Measurements from ENCODE around the gene ZNF571.
A peak's percentile ranks its signal among the peaks of the same experiment; 100 is the strongest.

ZNF571 gene

DNA sequence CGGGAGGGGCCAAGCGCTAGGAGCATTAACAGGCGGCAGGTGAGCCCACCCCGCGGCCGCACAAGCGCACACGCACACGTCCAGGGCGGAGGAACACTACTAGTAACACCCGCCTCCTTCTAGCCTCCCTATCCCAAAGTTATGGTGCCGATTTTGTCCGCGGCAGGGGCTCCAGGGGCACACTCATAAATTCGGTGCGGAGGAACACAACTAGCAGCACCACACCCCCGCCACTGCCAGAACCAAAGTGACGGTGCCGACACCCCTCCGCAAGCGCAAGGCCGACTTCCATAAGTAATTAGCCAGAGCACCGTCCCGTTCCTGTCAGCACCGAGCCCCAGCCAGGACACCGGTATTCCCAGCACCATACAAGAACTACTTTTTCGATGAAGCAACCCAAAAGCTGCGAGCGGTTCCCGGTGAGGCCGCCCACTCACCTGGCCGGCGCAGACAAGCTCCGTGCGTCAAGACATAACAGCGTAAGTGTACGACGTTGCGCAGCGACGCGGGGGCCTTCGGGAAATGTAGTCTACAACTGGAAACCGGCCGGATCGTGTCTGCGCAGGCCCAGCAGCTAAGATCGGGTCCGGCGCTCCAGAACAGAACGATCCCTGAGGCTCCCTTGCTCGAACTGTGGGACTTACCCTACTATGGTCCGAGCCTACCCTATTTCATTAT lies at the start of gene ZNF571, which contains the start of gene ZNF540:
Gene ZNF571 (minus strand): TSS at position 489 of the 678 bp plus-strand sequence. CDS start 8,116 bp downstream, outside the sequence.
Gene ZNF540 (plus strand): TSS at position 573 of the 678 bp plus-strand sequence. CDS start 3,572 bp downstream, outside the sequence.
- DNase-seq = peak; percentile 89 to 91

DNA sequence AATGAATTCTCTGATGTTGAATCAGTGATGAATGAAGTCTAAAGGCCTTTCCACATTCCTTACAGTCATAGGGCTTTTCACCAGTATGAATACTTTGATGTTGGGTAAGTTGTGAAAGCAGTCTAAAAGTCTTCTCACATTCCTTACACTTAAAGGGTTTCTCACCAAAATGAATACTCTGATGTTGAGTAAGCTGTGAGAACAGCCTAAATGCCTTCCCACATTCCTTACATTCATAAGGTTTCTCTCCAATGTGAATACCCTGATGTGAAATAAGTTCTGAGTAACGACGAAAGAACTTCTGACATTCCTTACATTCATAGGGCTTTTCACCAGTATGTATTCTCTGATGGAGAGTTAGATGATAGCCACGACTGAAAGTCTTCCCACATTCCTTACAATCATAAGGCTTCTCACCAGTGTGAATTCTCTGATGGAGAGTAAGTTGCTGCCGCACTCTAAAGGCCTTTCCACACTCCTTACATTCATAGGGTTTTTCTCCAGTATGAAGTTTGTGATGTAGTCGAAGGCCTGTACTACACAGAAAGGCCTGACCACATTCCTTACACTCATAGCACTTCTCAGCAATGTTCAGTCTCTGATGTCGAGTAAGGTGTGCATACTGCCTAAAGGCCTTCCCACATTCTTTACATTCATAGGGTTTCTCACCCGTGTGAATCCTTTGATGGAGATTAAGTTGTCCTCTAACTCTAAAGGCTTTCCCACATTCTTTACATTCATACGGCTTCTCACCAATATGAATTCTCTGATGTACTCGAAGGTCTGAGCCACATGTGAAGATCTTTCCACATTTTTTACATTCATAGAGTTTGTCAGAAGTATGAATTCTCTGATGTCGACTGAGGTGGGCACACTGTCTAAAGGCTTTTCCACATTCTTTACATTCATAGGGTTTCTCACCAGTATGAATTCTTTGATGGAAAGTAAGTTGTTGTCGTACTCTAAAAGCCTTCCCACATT lies 40.8 kb upstream of the ZNF571 start:
- no peak for DNase-seq

DNA sequence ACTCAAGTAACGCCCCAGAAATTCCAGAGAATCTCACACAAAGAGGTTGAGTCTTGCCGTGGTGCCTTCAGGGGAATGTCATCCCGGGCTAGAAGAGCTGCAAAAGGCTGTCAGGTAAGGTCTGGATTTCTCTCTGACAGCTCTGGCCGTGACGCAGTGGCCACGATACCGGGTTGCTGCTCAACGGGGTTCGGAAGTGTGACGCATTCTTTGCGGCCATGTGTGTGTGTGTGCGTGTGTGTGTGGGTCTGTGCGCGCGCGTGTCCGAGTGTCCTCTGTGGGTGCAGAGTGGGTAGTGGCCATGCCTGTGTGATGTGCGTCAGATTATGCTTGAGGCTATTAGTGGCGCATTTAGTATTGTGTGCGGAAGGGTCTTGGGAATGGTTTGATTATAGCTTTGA lies 390 bp upstream of the ZNF571 start:
- peak in 1 of 2 donors; percentile 51 for DNase-seq

DNA sequence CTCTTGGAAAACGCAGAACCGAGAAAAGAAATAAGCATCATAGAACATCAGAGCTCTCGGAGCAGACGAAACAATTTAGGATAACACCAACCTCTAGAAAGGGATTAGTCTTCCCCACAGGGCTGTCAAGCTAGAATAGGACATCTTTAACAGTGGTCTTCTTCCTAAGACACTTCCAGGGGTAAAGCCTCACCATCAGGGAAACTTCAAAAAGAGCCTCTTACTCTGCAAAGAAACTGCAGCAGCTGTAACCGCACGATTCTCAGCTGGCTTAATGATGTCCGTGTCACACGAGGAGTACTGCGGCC lies 642 bp downstream of the ZNF571 start:
- DNase-seq = peak in 1 of 2 donors; percentile 0

DNA sequence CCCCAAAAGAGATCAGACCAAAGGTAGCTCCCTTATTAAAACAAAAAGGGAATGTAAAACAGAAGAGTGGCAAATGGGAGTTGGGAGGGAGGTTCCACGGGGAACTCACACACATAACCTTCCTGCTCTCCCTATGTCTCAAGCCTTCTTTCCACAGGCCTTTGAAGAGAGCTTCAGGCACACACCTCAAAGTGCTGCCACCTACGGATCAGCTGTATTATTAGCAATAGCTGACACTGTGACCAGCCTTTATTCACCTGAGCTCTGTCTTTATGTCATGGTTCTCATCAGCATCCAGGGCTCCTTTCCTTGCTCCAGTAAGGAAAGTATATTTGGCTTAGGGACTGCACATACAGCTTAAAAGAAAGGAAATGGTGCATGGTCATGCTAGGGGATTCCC lies 11.3 kb downstream of the ZNF571 start:
- no peak for DNase-seq

DNA sequence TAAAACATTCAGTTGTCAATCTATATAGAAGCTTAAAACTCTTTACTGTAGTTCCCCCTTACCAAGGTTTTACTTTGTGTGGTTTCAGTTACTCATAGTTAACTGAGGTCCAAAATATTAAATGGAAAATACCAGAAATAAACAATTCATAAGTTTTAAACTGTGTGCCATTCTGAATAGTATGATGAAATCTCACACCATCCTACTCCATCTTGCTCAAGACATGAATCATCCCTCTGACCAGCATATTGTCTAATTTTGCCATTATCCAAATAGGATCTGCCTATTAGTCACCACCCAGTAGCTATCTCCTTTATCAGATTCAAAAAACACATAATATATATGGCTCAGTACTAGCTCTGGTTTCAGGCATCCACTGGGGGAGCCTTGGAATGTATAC lies 22.4 kb downstream of the ZNF571 start:
- DNase-seq = peak; percentile 5 to 38

DNA sequence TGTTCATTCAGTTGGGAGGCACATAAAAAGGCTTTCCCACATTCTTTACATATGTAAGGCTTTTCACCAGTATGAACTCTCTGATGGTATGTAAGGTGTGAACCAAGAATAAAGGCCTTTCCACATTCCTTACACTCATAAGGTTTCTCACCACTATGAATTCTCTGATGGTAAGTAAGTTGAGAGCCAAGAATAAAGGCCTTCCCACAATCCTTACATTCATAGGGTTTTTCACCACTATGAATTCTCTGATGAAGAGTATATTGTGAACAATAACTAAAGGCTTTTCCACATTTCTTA lies 29.3 kb downstream of the ZNF571 start:
- no peak for DNase-seq

DNA sequence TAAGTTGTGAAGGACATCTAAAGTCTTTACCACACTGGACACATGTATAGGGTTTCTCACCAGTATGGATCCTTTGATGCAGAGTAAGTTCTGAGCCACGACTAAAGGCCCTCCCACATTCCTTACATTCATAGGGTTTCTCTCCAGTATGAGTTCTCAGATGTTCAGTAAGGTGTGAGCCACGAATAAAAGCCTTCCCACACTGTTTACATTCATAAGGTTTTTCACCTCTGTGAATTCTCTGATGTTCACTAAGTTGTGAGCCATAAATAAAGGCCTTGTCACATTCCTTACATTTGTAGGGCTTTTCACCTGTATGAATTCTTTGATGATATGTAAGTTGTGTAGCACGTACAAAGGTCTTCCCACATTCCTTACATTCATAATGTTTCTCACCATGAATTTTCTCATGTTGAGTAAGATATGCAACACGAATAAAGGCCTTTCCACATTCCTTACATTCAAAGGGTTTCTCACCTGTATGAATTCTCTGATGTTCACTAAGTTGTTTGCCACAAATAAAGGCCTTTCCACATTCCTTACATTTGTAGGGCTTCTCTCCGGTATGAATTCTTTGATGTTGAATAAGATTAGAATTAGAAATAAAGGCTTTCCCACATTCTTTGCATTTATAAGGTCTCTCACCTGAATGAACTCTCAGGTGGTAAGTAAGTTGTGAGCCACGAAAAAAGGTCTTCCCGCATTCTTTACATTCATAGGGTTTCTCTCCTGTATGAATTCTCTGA lies 29.8 kb downstream of the ZNF571 start:
- DNase-seq = no peak

DNA sequence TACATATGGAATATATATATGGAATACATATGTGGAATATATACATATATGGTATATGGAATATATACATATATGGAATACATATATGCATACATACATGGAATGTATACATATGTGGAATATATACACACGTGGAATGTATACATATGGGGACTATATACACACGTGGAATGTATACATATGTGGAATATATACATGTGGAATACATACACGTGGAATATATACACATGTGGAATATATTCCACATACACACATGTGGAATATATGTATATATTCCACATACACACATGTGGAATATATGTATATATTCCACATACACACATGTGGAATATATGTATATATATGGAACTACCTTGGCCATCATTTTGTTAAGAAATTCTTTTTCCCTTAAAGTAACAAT lies 31.1 kb downstream of the ZNF571 start:
- DNase-seq = no peak

DNA sequence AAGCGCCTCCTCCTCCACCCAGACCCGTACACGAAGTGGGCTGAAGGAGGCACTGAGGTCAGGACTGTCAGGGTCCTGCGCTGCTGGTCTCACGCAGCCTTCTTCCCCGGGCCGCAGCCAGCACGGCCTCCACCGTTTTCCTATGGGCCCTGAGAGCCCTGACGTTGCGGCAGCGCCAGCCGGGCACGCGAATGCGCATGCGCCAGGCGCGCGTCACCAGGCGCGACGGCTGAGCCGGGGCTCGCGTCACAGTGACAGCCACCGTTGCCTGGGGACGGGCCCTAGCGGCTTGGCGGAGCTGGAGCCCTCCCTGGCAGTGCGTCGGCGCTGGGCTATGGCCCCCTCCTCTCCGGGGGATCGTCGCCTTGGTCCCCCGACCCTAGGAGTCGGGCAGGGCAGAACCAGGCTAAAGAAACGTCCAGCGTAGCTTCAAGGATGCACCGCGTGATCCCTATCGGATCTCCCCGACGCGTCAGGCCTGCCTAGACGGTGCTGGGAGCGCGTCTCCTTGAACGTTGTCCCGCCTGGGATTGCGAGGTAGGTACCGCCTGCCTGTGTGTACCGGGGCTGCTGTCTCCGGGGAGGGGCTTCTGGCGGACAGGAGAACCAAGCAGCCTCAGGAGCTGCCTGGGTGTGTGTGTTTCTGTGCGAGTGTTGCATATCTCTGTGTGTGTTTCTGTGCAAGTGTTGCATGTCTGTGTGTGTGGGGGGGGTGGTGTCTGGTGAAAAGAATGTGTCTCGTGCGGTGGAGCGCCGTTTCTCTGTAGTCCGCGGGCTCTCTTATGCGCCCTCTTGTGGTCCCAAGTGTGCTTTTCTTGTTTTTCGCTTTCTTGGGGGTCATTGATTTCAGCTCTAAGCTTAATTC lies 43.2 kb downstream of the ZNF571 start:
- DNase-seq = peak; percentile 54 to 56

DNA sequence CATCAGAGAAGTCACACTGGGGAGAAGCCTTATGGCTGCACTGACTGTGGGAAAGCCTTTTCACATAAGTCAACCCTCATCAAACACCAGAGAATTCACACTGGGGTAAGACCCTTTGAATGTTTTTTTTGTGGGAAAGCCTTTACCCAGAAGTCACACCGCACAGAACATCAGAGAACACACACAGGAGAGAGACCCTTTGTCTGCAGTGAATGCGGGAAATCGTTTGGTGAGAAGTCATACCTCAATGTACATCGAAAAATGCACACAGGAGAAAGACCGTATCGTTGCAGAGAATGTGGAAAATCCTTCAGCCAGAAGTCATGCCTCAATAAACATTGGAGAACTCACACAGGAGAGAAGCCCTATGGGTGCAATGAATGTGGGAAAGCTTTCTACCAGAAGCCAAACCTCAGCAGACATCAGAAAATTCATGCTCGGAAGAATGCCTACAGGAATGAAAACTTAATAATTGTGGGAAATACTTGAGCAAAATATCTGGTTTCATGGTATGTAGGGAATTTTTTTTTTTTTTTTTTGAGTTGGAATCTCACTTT lies 57.1 kb downstream of the ZNF571 start:
- DNase-seq = no peak

DNA sequence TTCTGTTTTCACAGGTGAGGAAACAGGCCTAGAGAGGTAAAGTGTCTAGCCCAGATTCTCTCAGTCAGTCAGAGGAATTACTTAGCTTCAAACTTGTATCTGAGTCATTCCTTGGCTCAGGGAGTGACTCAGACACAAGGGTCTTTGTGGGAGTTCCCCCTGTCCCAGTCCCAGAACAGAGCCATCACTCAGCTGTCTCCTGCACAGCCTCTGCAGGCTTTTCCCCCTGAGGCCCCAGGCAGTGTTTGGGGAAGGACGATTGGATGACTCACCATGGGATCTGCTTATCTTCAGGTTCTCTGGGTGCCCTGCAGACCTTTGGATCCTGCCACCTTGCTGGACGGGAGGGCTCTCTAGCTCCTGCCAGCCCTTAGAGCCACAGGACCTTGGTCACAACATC lies 74.7 kb downstream of the ZNF571 start:
- DNase-seq = no peak

Measured in inflammatory macrophage treated with lipopolysaccharide for 1 hour (primary cell).